ENCODE data around the gene TMEM9. TPM values are rescaled to one million over a fixed set of nuclear protein-coding genes. Genes with fewer than 3 reads are reported as not detected.

Gene TMEM9
- total RNA-seq, 2 donors from 2014 or later = 41.8 to 63.4 TPM

DNA sequence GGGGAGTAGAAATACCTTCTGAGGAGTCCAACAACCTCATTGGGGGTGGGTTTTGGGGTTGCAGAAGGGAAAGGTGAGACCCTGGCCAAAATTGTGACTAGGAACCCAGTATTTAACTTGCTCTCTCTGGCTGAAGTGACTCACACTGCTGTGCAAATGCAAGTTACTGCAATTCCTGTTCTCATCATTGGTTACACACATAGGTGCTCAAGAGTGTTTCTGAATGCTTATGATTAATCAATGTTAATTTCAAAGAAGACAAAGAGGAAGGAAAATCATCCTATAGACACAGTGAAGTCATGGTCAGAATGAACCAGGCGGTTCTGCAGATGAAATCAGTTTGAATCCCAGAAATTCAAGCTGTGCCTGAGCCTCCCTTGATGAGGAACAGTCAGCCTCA, 30.4 kb downstream of the TMEM9 start:
- Histone ChIP-seq H3K4me3 (no peak overlapping the region), H3K27me3 (no peaks in the 10 kb centered on the region), H3K36me3 (no peaks in the 10 kb centered on the region), H3K9me3 (no peaks in the 10 kb centered on the region), H3K27ac (no peak overlapping the region), H3K4me1 (no peaks in the 10 kb centered on the region)
- TF ChIP-seq, protein P1, sequence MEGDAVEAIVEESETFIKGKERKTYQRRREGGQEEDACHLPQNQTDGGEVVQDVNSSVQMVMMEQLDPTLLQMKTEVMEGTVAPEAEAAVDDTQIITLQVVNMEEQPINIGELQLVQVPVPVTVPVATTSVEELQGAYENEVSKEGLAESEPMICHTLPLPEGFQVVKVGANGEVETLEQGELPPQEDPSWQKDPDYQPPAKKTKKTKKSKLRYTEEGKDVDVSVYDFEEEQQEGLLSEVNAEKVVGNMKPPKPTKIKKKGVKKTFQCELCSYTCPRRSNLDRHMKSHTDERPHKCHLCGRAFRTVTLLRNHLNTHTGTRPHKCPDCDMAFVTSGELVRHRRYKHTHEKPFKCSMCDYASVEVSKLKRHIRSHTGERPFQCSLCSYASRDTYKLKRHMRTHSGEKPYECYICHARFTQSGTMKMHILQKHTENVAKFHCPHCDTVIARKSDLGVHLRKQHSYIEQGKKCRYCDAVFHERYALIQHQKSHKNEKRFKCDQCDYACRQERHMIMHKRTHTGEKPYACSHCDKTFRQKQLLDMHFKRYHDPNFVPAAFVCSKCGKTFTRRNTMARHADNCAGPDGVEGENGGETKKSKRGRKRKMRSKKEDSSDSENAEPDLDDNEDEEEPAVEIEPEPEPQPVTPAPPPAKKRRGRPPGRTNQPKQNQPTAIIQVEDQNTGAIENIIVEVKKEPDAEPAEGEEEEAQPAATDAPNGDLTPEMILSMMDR (IDR thresholded peaks at IDR 0.05) = no peak
- DNase-seq (ENCODE audit: low spot score) = no peak

DNA sequence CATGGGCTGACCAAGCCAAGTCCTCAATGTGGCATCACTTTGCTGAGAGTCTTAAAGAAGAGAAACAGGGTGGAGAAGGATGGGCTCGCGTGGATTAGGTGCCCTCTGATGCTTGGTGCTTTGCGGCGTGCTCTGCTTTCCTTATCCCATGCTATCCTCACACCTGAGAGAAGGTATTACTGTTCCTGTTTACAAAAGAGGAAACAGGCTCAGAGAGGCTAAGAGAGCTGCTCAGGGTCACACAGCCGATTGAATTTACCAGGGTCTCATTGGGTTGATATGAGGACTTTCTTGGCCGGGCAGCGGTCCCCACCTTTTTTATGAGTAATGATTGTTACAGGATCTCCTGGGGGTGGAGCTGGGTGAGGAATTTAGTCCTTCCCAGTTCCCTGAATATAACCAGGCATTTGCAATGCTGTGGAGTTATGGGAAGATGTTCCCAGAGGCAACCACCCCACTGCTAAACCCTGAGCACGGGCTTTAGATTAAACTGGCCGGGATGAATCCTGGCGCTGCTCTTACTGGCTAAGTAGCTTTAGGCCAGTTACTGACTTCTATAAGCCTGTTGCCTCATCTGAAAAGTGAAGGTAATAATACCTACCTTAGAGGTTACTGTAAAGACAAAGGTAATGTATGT, 31.8 kb downstream of the TMEM9 start:
- no peaks in the 10 kb centered on the region for H3K4me1 ChIP-seq
- TF ChIP-seq, protein P1 (IDR thresholded peaks at IDR 0.05) = no peak
- no peaks in the 10 kb centered on the region for H3K27me3 ChIP-seq
- no peaks in the 10 kb centered on the region for H3K36me3 ChIP-seq
- no peak overlapping the region for H3K4me3 ChIP-seq
- H3K27ac ChIP-seq = no peak overlapping the region
- H3K9me3 ChIP-seq = no peaks in the 10 kb centered on the region
- no peak for DNase-seq (ENCODE audit: low spot score)

DNA sequence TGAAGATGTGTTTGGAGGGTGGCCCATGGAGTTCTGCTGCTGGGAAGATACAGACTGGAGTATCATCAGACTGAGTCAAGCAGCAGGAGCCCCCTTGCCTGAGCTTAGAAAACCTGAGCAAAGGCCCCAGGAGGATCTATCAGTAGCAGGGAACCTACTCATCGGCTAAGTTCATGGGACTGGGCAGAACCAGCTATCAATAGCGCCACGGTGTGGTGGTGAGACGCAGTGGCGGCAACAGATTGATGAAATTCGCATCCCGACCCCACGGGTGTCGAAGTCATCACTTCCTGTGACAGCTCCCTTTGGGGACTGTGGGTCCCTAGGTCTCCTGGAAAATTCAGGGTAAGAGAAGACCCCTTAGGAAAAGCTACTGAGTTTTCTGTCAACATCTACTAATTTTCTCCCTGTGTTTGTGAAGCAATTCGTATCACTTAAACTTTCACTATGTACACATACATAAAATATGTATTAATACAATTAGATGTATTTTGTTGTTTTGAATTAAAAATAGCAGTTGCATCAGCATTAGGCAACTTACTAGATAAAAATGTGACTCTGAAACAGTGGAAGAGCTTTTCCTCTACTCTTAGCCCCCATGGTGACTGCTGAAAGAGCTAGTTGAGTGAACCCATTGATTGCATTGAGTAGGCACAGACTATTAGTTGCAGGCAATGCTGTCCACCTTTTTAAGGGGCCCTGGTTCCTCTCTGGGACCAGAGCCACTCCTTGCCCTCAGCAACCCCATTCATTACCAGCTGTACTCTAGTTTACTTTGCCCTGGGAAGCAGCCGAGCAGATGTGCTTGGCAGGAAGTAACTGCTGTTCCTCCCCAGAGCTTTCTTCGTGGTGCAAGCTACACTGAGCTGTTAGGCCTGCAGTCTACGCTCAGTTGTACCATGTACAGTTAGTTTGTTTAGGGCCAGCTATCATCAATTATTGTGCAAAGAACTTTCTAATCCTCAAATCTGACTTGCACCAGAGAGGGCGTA, 34.8 kb downstream of the TMEM9 start:
- Histone ChIP-seq H3K9me3 (no peaks in the 10 kb centered on the region), H3K27ac (no peak overlapping the region), H3K27me3 (no peaks in the 10 kb centered on the region), H3K36me3 (no peaks in the 10 kb centered on the region), H3K4me1 (peaks cover 0 to 5% of the 10 kb centered on the region in 2 donors), H3K4me3 (no peak overlapping the region)
- TF ChIP-seq, protein P1 (IDR thresholded peaks at IDR 0.05) = peak; percentile 36 to 55
- no peak for DNase-seq (ENCODE audit: low spot score)

DNA sequence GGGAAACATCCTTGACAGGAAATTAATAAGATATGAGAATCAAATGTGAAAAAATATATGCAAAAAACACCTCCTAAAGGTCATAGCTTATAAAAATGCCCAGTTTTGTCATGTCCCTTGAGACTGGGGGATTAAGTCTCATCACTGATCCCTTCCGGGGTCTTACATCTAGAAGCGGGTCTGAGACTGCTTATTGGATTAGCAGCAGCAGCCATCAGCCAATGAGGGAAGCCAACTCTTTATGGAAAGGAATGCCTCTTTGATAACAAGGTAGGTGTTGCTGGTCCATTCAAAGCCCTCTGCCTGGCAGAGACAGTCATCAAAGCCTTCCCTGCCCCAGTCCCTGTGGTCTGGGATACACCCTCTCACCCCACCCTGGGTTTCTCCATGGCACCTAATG, 38.2 kb downstream of the TMEM9 start:
- no peak for DNase-seq (ENCODE audit: low spot score)
- TF ChIP-seq, protein P1 (IDR thresholded peaks at IDR 0.05) = no peak
- H3K27me3 ChIP-seq = no peaks in the 10 kb centered on the region

DNA sequence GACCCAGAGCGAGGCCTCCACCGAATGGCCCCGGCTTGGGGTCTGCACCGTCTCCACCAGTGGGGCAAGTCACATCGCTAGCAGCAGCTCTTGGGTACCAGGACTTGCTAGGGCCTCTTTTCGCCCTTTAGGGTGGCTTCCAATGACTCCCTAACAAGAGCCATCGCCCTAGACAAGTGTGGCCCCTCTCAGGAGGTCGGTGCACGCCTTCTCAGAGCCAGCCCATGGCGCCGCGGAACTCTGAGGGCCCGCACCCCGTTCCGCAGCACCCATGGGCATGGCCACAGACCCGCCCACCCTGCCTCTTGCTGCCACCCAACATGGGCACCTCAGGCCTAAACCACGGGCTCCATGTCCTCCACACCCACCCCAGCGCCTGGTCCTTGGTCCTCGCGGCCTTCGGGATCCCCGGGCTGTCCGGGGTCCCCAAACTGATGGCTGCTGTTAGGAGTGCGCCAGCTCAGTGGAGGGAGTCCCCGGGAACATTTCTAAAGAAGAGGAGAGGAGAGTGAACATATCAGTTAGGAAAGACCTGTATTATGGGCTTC, 38.8 kb downstream of the TMEM9 start:
- no peak overlapping the region for H3K4me3 ChIP-seq
- peaks cover 0 to 8% of the 10 kb centered on the region in 2 donors for H3K4me1 ChIP-seq
- DNase-seq (ENCODE audit: low spot score) = no peak
- TF ChIP-seq, protein P1 (IDR thresholded peaks at IDR 0.05) = no peak
- no peaks in the 10 kb centered on the region for H3K9me3 ChIP-seq
- H3K27me3 ChIP-seq = no peaks in the 10 kb centered on the region
- H3K36me3 ChIP-seq = no peaks in the 10 kb centered on the region
- no peak overlapping the region for H3K27ac ChIP-seq

More for the DNA sequence above, 38.2 kb downstream of the TMEM9 start:
- Histone ChIP-seq H3K9me3 (no peaks in the 10 kb centered on the region), H3K36me3 (no peaks in the 10 kb centered on the region), H3K27ac (no peak overlapping the region), H3K4me3 (no peak overlapping the region), H3K4me1 (peaks cover 0 to 8% of the 10 kb centered on the region in 2 donors)
